GM15510 (cell line): ENCODE results near the gene ADGRB2.

Experiments used
- POLR2A ChIP-seq: IDR thresholded peaks from 3 replicates; pipeline ENCODE4 v1.6.1; 2011; ENCODE audit warnings: borderline replicate concordance; ENCODE audit not compliant: insufficient read length; ENCODE audit errors: extremely low read depth

ADGRB2 gene

GRCh38 chr1:31754397-31754796, 9.7 kb downstream of the ADGRB2 start:
- no peak for TF ChIP-seq POLR2A

GRCh38 chr1:31753707-31754349, 10.3 kb downstream of the ADGRB2 start:
- TF ChIP-seq POLR2A = no peak

DNA sequence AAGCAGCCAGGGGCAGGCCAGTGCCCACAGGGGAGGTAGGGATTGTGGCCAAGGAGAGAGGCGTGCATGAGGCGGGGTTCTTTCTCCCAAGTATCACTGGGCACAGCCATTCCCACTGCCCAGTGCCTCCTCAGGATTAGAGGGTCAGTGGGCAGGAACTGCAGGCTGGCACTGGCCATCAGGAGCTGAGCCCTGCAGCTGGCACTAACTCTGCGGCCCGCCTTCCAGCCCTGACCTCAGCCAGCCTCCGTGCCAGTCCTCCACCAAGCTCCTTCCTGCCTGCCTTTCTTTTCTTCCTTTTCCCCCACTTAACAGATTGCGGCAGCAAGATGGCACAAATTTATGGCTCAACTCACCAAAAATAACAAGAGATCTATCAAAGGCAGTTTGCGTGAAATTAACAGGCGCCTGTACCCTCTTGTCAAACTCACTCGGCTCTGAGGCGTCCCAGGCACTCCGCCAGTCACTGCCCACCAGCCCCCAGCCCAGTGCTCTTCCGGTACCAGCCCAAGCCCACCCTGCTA, 11.1 kb downstream of the ADGRB2 start:
- no peak for TF ChIP-seq POLR2A

DNA sequence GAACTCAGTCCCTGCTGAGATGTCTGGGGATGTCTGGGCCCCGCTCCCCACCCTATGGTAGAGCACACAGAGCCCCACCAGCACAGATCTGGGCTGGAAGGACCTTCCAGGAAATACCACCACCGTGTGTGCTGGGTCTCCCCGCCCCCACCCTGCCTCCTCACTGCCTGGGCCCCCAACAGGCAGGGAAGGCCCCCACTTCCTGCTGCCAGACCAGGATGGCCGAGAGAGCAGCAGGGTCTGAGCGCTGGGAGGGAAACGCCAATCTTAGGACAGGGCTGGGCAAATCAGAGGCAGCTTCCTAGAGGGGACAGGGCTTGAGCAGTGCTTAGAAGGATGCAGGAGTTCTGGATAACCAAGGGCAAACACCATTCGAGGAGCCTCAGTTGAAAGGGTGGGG, 11.9 kb downstream of the ADGRB2 start:
- TF ChIP-seq POLR2A = no peak

DNA sequence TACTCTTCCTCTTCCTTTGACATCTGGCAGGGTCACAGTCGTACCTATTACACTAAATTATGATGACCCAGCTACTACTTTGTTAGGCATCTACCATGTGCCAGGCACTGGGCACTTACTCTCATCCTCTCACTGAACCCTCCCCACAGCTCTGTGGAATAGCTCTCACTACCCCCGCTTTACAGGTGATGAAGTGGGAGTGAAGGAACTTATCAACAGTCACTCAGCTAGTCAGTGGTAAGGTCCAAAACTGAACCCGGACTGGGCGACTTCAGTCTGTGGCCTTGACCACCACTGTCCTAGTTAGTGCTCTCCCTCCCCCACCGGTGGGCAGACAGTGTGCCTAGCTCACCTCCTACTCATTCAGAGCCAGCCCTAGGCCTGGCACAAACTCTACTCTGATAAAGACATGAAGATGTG, 12.3 kb downstream of the ADGRB2 start:
- no peak for TF ChIP-seq POLR2A

- no peak for TF ChIP-seq POLR2A
Observed at GRCh38 chr1:31750858-31751510, 13.2 kb downstream of the ADGRB2 start.

- no peak for TF ChIP-seq POLR2A
Observed at GRCh38 chr1:31749785-31750735, 14.1 kb downstream of the ADGRB2 start.

DNA sequence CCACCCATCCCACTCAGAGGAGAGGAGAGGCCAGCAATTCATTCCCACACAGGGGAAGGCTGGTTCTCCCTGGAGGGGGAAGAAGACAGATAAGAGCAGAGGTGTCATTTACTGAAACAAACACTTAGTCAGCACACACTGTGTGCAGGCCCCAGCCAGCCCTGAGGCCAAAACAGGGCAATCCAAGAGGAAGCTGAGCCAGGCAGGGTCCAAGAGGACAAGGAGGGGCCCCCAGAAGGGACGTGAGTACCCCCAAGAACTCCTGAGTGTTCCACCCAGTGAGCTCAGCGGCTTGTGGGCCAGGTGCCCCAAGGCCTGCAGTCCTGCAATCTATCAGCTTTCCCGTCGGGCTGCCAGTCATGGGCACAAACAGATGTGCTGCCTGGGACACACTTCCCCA, 15.8 kb downstream of the ADGRB2 start:
- no peak for TF ChIP-seq POLR2A

DNA sequence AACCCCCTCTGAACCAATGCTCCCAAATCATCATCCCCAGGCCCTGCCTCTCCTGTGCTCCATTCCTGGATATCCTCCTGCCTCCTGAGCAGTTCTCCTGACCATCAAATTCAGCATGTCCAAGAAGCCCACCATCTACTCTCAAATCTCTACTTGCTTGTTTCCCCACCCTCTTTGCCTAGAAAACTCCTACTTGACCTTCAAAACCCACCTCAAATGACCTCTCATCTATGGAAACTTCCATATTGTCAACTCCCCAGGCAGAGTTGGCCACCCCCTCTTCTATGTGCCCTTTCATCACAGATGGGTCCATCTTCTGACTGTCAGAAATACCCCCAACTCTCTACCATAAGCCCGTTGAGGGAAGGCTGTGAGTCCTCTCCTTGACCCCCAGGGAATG, 16.8 kb downstream of the ADGRB2 start:
- TF ChIP-seq POLR2A = no peak

DNA sequence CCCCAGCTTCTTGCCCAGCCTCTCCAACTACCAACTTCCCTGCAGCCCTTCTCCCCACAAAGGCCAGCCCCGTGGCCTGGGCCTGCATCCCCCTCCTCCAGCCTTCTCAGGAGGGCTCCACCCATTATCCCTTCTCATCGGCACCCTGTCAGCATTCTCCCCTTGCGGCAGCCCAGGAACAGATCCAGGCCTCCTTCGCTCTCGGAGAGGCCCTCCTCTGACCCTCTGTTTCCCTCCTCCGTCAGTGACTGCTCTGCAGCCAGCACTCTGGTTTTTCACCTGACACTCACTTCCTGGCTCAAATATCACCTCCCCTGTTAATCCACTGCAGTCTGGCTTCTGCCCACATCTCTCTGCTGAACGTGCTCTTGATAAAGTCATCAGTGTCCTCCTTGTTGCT, 17.5 kb downstream of the ADGRB2 start:
- TF ChIP-seq POLR2A = no peak

DNA sequence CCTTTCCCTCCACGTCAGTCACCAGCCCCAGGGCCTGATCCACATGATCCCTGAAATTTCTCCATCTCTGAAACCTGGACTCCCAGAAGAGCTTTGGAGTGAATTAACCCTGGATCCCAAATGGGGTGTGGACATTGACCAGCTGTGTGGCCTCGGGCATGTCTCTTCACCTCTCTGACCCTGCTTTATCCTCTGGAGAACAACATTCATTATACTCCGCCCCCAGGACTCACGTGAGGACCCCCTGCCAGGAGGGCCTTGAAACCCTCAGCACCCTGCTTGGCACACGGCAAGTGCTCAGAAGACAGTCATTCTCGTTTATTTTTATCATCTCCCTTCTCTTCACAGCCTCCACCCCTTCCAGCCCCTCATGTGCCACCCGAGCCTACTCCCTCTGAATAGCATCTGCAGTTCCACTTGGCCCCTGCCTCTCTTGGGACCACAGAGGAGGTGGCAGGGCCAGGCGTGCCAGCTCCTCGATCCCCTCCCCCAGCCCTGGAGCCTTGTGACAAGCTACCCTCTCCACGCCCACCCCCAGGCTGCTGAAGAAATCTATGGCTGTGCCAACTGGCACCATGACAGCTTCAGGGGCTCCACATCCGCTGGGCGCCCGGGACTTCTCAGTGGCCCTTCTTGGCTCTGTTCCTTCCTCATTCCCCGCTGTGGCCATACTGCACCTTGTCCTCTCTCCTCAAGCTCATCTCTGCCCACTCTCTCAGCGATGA, 18.0 kb downstream of the ADGRB2 start:
- no peak for TF ChIP-seq POLR2A

- no peak for TF ChIP-seq POLR2A
Observed at GRCh38 chr1:31745096-31745945, 18.8 kb downstream of the ADGRB2 start.

DNA sequence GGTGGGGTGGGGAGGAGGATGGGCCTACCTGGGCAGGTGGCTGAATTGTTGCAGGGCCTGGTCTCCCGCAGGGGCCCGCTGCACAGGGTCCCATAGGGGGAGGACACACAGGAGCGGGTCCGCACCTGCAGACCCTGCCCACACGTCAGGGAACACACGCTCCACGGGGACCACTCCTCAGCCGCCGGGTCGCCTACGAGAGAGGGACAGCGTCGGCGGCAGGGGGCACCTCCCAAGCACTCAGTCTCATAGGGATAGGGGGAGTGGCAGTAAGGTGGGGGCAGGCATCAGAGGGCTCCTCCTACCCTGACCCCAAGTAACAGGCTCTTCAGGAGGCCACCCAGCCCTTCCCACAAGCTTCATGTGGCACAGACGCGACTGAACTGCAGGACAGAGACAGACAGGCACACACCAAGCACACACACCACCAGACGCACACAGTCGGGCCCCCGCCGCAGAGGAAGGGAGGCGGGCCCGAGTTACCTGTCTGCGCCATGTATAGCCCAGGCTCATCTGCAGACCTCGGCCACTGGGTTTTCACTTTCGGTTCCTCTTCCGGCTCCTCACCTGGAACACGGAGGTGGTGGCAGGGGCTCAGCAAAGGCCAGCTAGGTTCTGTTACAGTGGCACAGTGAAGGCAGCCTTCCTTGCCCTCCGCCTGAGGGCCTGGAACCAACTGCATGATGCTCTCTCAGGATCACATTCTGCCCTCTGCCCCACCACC, 19.8 kb downstream of the ADGRB2 start:
- no peak for TF ChIP-seq POLR2A
